Measurements from ENCODE around the gene ANKLE2.
"Not testable (repeated sequence)": the region's sequence is repeated elsewhere in the genome, so short reads cannot be mapped to it uniquely, and the experiment has no call there.

ANKLE2 gene

GRCh38 chr12:132803888-132804287 lies 42.3 kb upstream of the ANKLE2 start:
- no peak overlapping the region for H3K4me3 ChIP-seq (ENCODE audit: low read depth, low read length)
- no peak for TF ChIP-seq CTCF (IDR thresholded peaks at IDR 0.05; ENCODE audit: insufficient read depth, low read length, missing control alignments)
- CTCF ChIA-PET: no interaction called here
- POLR2A ChIA-PET: no interaction called here
- DNase-seq (ENCODE audit: low read depth, low spot score): no peak

GRCh38 chr12:132803125-132803524 lies 41.5 kb upstream of the ANKLE2 start:
- H3K4me3 ChIP-seq (ENCODE audit: low read depth, low read length): no peak overlapping the region
- DNase-seq (ENCODE audit: low read depth, low spot score): no peak
- ChIA-PET CTCF (no interaction called here), POLR2A (no interaction called here)
- no peak for TF ChIP-seq CTCF (IDR thresholded peaks at IDR 0.05; ENCODE audit: insufficient read depth, low read length, missing control alignments)

GRCh38 chr12:132801741-132802140 lies 40.1 kb upstream of the ANKLE2 start:
- CTCF ChIA-PET: no interaction called here
- no peak overlapping the region for H3K4me3 ChIP-seq (ENCODE audit: low read depth, low read length)
- no peak for TF ChIP-seq CTCF (IDR thresholded peaks at IDR 0.05; ENCODE audit: insufficient read depth, low read length, missing control alignments)
- POLR2A ChIA-PET: no interaction called here
- no peak for DNase-seq (ENCODE audit: low read depth, low spot score)

GRCh38 chr12:132798836-132799235 lies 37.2 kb upstream of the ANKLE2 start:
- ChIA-PET CTCF (interaction anchor here (1.3 kb wide), 1 partner anchor 18 kb away, joined by 3 read pairs; no protein-coding TSS in a partner anchor), POLR2A (interaction anchor here (1.0 kb wide), 1 partner anchor 38 kb away, joined by 3 read pairs; no protein-coding TSS in a partner anchor)
- no peak overlapping the region for H3K4me3 ChIP-seq (ENCODE audit: low read depth, low read length)
- DNase-seq (ENCODE audit: low read depth, low spot score): no peak
- no peak for TF ChIP-seq CTCF (IDR thresholded peaks at IDR 0.05; ENCODE audit: insufficient read depth, low read length, missing control alignments)

GRCh38 chr12:132797820-132798570 lies 36.4 kb upstream of the ANKLE2 start:
- no peak for DNase-seq (ENCODE audit: low read depth, low spot score)
- no peak for TF ChIP-seq CTCF (IDR thresholded peaks at IDR 0.05; ENCODE audit: insufficient read depth, low read length, missing control alignments)
- ChIA-PET POLR2A (no interaction called here), CTCF (interaction anchor here (1.3 kb wide), 1 partner anchor 18 kb away, joined by 3 read pairs; no protein-coding TSS in a partner anchor)
- H3K4me3 ChIP-seq (ENCODE audit: low read depth, low read length): no peak overlapping the region

GRCh38 chr12:132795847-132796246 lies 34.2 kb upstream of the ANKLE2 start:
- DNase-seq (ENCODE audit: low read depth, low spot score): no peak
- CTCF ChIA-PET: interaction anchor here (0.9 kb wide), 1 partner anchor 27 kb away, joined by 5 read pairs; no protein-coding TSS in a partner anchor
- H3K4me3 ChIP-seq (ENCODE audit: low read depth, low read length): no peak overlapping the region
- POLR2A ChIA-PET: no interaction called here
- no peak for TF ChIP-seq CTCF (IDR thresholded peaks at IDR 0.05; ENCODE audit: insufficient read depth, low read length, missing control alignments)

GRCh38 chr12:132791940-132792339 lies 30.3 kb upstream of the ANKLE2 start:
- CTCF ChIA-PET; DNase-seq (ENCODE audit: low read depth, low spot score); POLR2A ChIA-PET; H3K4me3 ChIP-seq (ENCODE audit: low read depth, low read length): not testable (repeated sequence)
